Measurements from ENCODE around the gene POLR2E. TPM values are rescaled to one million over a fixed set of nuclear protein-coding genes. Genes with fewer than 3 reads are reported as not detected.

The POLR2E gene
- total and polyA plus RNA-seq, 2 of the 13 experiments (the other 11 are each of a cell fraction or from before 2014, with no cell fraction given), result 140 to 272 TPM

DNA sequence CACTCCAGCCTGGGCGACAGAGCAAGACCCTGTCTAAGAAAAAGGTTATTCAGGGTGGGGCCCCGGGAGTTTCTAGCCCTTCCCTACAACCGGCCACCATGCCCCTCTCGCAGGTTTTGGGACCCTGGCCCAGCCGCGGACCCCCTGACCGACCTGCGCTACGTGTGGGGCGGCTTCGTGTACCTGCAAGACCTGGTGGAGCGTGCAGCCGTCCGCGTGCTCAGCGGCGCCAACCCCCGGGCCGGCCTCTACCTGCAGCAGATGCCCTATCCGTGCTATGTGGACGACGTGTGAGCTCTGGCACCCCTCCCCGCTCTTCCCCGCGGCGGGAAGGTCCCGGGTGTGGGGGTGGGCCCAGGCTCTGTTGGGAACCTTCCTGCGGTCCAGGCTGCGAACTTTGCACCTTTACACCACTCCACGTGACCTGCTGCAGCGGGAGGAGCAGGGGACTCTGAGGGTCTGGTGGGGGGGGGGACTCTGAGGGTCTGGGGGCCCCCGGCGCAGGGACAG lies 49.0 kb downstream of the POLR2E start (continued):
- TF ChIP-seq, protein P1, sequence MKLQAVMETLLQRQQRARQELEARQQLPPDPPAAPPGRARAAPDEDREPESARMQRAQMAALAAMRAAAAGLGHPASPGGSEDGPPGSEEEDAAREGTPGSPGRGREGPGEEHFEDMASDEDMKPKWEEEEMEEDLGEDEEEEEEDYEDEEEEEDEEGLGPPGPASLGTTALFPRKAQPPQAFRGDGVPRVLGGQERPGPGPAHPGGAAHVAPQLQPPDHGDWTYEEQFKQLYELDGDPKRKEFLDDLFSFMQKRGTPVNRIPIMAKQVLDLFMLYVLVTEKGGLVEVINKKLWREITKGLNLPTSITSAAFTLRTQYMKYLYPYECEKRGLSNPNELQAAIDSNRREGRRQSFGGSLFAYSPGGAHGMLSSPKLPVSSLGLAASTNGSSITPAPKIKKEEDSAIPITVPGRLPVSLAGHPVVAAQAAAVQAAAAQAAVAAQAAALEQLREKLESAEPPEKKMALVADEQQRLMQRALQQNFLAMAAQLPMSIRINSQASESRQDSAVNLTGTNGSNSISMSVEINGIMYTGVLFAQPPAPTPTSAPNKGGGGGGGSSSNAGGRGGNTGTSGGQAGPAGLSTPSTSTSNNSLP (IDR thresholded peaks at IDR 0.05; ENCODE audit: low read depth, low read length), result no peak
- TF ChIP-seq MAFK (conservative IDR thresholded peaks at IDR 0.05 in 1 of 2, IDR thresholded peaks at IDR 0.05 in 1 of 2; ENCODE audit: low read length in 2 of 2), result no peak
- no peak for TF ChIP-seq GATAD1 (CRISPR knock-in tag; IDR thresholded peaks at IDR 0.05)
- TF ChIP-seq ZBTB7A (CRISPR knock-in tag; IDR thresholded peaks at IDR 0.05), result peak; percentile 50; the same call in 1 of the 2 replicates
- TF ChIP-seq RCOR2 (CRISPR knock-in tag; IDR thresholded peaks at IDR 0.05), result no peak
- TF ChIP-seq, protein P2, sequence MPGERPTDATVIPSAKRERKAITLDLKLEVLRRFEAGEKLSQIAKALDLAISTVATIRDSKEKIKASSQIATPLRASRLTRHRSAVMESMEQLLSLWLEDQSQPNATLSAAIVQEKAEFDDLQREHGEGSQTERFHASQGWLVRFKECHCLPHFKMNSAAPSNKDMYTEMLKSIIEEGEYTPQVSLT (CRISPR knock-in tag; IDR thresholded peaks at IDR 0.05; ENCODE audit: borderline replicate concordance, low read depth), result no peak
- TF ChIP-seq GPBP1L1 (CRISPR knock-in tag; IDR thresholded peaks at IDR 0.05), result no peak
- TF ChIP-seq ZKSCAN8 (CRISPR knock-in tag; IDR thresholded peaks at IDR 0.05; ENCODE audit: borderline replicate concordance), result no peak
- no peak; the same call in 1 of the 2 replicates for TF ChIP-seq HDAC2 (CRISPR knock-in tag; IDR thresholded peaks at IDR 0.05)
- no peak for TF ChIP-seq ZNF652 (CRISPR knock-in tag; IDR thresholded peaks at IDR 0.05; ENCODE audit: borderline replicate concordance, low read depth)
- no peak for TF ChIP-seq STAT5B (CRISPR knock-in tag; IDR thresholded peaks at IDR 0.05)
- TF ChIP-seq, protein P3, sequence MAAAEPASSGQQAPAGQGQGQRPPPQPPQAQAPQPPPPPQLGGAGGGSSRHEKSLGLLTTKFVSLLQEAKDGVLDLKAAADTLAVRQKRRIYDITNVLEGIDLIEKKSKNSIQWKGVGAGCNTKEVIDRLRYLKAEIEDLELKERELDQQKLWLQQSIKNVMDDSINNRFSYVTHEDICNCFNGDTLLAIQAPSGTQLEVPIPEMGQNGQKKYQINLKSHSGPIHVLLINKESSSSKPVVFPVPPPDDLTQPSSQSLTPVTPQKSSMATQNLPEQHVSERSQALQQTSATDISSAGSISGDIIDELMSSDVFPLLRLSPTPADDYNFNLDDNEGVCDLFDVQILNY (CRISPR knock-in tag; conservative IDR thresholded peaks at IDR 0.05), result peak; percentile 68; the same call in 1 of the 2 replicates
- TF ChIP-seq ZNF296 (CRISPR knock-in tag; conservative IDR thresholded peaks at IDR 0.05), result peak; percentile 74; the same call in 1 of the 2 replicates
- no peak for TF ChIP-seq ATRX (CRISPR knock-in tag; IDR thresholded peaks at IDR 0.05; ENCODE audit: borderline replicate concordance)
- no peak for TF ChIP-seq HBP1 (CRISPR knock-in tag; IDR thresholded peaks at IDR 0.05; ENCODE audit: low read depth)
- TF ChIP-seq SRSF1 (optimal IDR thresholded peaks at IDR 0.05; ENCODE audit: low read depth, low read length), result no peak
- peak; percentile 63; the same call in 1 of the 2 replicates for TF ChIP-seq ZIK1 (CRISPR knock-in tag; IDR thresholded peaks at IDR 0.05; ENCODE audit: borderline replicate concordance, low read depth)
- TF ChIP-seq HNRNPUL1 (IDR thresholded peaks at IDR 0.05; ENCODE audit: low read depth, low read length), result no peak
- no peak for TF ChIP-seq SUZ12 (IDR thresholded peaks at IDR 0.05; ENCODE audit: low read depth, low read length)
- no peak for TF ChIP-seq ZNF782 (CRISPR knock-in tag; IDR thresholded peaks at IDR 0.05; ENCODE audit: borderline replicate concordance)
- no peak for TF ChIP-seq ZBTB8A (CRISPR knock-in tag; IDR thresholded peaks at IDR 0.05; ENCODE audit: borderline replicate concordance, low read depth)
- TF ChIP-seq ZNF879 (CRISPR knock-in tag; IDR thresholded peaks at IDR 0.05), result no peak
- TF ChIP-seq ZNF878 (CRISPR knock-in tag; IDR thresholded peaks at IDR 0.05), result no peak
- no peak for TF ChIP-seq ATAD3A (CRISPR knock-in tag; IDR thresholded peaks at IDR 0.05)
- no peak for TF ChIP-seq ETV6 (CRISPR knock-in tag; conservative IDR thresholded peaks at IDR 0.05)
